ENCODE data around the gene FHL2. TPM values are rescaled to one million over a fixed set of nuclear protein-coding genes. Genes with fewer than 3 reads are reported as not detected.
A peak's percentile ranks its signal among the peaks of the same experiment; 100 is the strongest.

The FHL2 gene
- total and polyA plus RNA-seq, 2 donors (not counting 3 experiments of a cell fraction or from before 2014, with no cell fraction given): 197 to 491 TPM

- Histone ChIP-seq H3K27ac (ENCODE audit: insufficient read depth, low read depth, low read length) (peak overlapping the region; percentile 78), H2AFZ (ENCODE audit: low read depth, low read length) (peak overlapping the region; percentile 64), H4K20me1 (replicated peaks; ENCODE audit: control insufficient read depth, extremely low read depth, insufficient read depth, low read length) (no peaks in the 10 kb centered on the region), H3K9me3 (replicated peaks; ENCODE audit: control insufficient read depth, insufficient read depth, low read length) (no peaks in the 10 kb centered on the region), H3K36me3 (ENCODE audit: control insufficient read depth in 2 of 2, extremely low read depth in 1 of 2, insufficient read depth in 2 of 2, low read length in 2 of 2) (peaks cover 4 to 8% of the 10 kb centered on the region in 2 experiments), H3K4me3 (replicated peaks in 1 of 3; ENCODE audit: insufficient read depth in 1 of 3, low read depth in 1 of 3, low read length in 3 of 3) (peak overlapping the region; percentile 82 to 98 (median 93)), H3K4me1 (ENCODE audit: control insufficient read depth, extremely low read depth, insufficient read depth, low read length) (peaks cover 22% of the 10 kb centered on the region), H3K4me2 (ENCODE audit: insufficient read depth, low read length) (peak overlapping the region; percentile 94), H3K79me2 (ENCODE audit: control insufficient read depth, insufficient read depth, low read length) (peaks cover 31% of the 10 kb centered on the region), H3K9me1 (replicated peaks; ENCODE audit: control insufficient read depth, extremely low read depth, insufficient read depth, low read length) (no peaks in the 10 kb centered on the region), H3K27me3 (ENCODE audit: control insufficient read depth in 2 of 2, insufficient read depth in 2 of 2, low read length in 2 of 2) (no peaks in the 10 kb centered on the region), H3K9ac (replicated peaks; ENCODE audit: extremely low read depth, insufficient read depth, low read length) (peak overlapping the region; percentile 100)
- FAIRE-seq (peak; percentile 56), DNase-seq (ENCODE audit: low read depth, low spot score) (no peak)
- intact Hi-C loops (cut with micrococcal nuclease): no loop called here
- dilution Hi-C loops (cut with MboI; ENCODE audit: extremely low pct_ligation_motif_present, low sequenced_read_pairs): no loop called here
- ChIA-PET POLR2A (interaction anchor here (0.9 kb wide), 1 partner anchor 9 kb away, joined by 3 read pairs; no protein-coding TSS in a partner anchor), CTCF (interaction anchor here (1.5 to 2.2 kb wide), 5 partner anchors 9 to 183 kb away, joined by 4 to 5 read pairs (median 4); no protein-coding TSS in a partner anchor)
- TF ChIP-seq POLR2AphosphoS5 (IDR thresholded peaks at IDR 0.05; ENCODE audit: insufficient read depth, low read depth, low read length): no peak
- no peak for TF ChIP-seq GATA2 (IDR thresholded peaks at IDR 0.05; ENCODE audit: insufficient read depth, insufficient read length, low read depth, low read length)
- no peak for TF ChIP-seq FOS (IDR thresholded peaks at IDR 0.05; ENCODE audit: borderline replicate concordance, insufficient read depth, low read length)
- no peak for TF ChIP-seq POLR2A (IDR thresholded peaks at IDR 0.05; ENCODE audit: low read depth, low read length)
- TF ChIP-seq, protein P1, sequence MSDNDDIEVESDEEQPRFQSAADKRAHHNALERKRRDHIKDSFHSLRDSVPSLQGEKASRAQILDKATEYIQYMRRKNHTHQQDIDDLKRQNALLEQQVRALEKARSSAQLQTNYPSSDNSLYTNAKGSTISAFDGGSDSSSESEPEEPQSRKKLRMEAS (IDR thresholded peaks at IDR 0.05; ENCODE audit: insufficient read depth, insufficient read length): no peak
- TF ChIP-seq MYC (IDR thresholded peaks at IDR 0.05; ENCODE audit: low read depth, low read length): no peak
- no peak for TF ChIP-seq EZH2 (IDR thresholded peaks at IDR 0.05; ENCODE audit: borderline replicate concordance, low read depth, low read length, severe bottlenecking)
- no peak for TF ChIP-seq JUN (IDR thresholded peaks at IDR 0.05; ENCODE audit: borderline replicate concordance, insufficient read depth, insufficient read length, low read depth)
- TF ChIP-seq, protein P2, sequence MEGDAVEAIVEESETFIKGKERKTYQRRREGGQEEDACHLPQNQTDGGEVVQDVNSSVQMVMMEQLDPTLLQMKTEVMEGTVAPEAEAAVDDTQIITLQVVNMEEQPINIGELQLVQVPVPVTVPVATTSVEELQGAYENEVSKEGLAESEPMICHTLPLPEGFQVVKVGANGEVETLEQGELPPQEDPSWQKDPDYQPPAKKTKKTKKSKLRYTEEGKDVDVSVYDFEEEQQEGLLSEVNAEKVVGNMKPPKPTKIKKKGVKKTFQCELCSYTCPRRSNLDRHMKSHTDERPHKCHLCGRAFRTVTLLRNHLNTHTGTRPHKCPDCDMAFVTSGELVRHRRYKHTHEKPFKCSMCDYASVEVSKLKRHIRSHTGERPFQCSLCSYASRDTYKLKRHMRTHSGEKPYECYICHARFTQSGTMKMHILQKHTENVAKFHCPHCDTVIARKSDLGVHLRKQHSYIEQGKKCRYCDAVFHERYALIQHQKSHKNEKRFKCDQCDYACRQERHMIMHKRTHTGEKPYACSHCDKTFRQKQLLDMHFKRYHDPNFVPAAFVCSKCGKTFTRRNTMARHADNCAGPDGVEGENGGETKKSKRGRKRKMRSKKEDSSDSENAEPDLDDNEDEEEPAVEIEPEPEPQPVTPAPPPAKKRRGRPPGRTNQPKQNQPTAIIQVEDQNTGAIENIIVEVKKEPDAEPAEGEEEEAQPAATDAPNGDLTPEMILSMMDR (IDR thresholded peaks at IDR 0.05; ENCODE audit: extremely low read depth in 1 of 2, insufficient read depth in 1 of 2, low read depth in 1 of 2, low read length in 2 of 2): no peak
- BruUV-seq (replicated peaks): no TSS peak
These were observed 60.8 kb downstream of the FHL2 start for GRCh38 chr2:105338020-105338385.

All from endothelial cell of umbilical vein (primary cell).